Measurements from ENCODE around the gene MIOS. TPM values are rescaled to one million over a fixed set of nuclear protein-coding genes. Genes with fewer than 3 reads are reported as not detected.

MIOS gene
- total and polyA plus RNA-seq, 2 of the 4 experiments (the other 2 are of a cell fraction), result 10.6 to 32.4 TPM

DNA sequence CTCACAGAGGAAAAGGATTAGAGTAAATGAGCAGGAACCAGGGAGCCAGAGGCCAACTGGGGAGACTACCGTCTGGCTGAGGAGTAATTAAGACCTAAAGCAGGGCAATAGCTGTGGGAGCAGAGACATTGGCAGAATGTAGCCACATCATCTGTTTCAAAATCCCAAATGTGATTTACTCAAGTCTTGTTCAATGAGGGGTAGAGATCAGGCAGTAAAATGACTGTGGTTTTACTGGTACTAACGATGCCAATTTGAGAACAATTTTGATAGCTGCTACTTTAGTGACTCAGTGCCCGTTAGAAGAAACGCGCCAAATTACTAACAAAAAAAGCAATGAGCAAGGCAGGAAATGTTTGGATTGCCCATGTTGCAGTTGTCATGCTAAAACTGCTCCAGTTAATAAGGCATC lies 12.7 kb upstream of the MIOS start:
- Histone ChIP-seq H3K27ac (ENCODE audit: insufficient read depth, low read length) (no peak overlapping the region), H2BK120ac (ENCODE audit: low read depth, low read length) (no peak overlapping the region), H4K91ac (ENCODE audit: insufficient read depth, low read depth, low read length) (no peak overlapping the region), H3K9ac (ENCODE audit: low read depth, low read length) (no peak overlapping the region), H2BK15ac (ENCODE audit: low read depth, low read length) (no peak overlapping the region), H3K27me3 (ENCODE audit: control insufficient read depth, insufficient read depth, low read length) (no peaks in the 10 kb centered on the region), H4K5ac (ENCODE audit: low read depth, low read length) (no peak overlapping the region), H3K4me2 (ENCODE audit: low read depth, low read length) (no peak overlapping the region), H3K9me1 (ENCODE audit: insufficient read depth, low read length) (no peaks in the 10 kb centered on the region), H2AK9ac (replicated peaks; ENCODE audit: low read depth, low read length, poor library complexity) (no peak overlapping the region), H2AFZ (replicated peaks; ENCODE audit: low read length, poor library complexity) (no peak overlapping the region), H3K23ac (ENCODE audit: low read depth, low read length) (no peak overlapping the region), H4K8ac (ENCODE audit: low read depth in 2 of 2, low read length in 2 of 2) (no peak overlapping the region), H3K4me1 (ENCODE audit: control insufficient read depth, insufficient read depth, low read length) (no peaks in the 10 kb centered on the region), H3K56ac (ENCODE audit: extremely low read depth, insufficient read depth, low read length) (no peak overlapping the region), H2BK5ac (ENCODE audit: low read depth, low read length, poor library complexity, severe bottlenecking) (no peak overlapping the region), H3K4ac (ENCODE audit: low read depth, low read length) (no peak overlapping the region), H3K79me1 (ENCODE audit: low read depth in 1 of 2, low read length in 2 of 2) (no peaks in the 10 kb centered on the region), H4K20me1 (ENCODE audit: insufficient read depth, low read length) (no peaks in the 10 kb centered on the region), H3K4me3 (ENCODE audit: insufficient read depth, low read depth, low read length) (no peak overlapping the region), H3K14ac (replicated peaks; ENCODE audit: low read depth, low read length) (no peak overlapping the region), H2AK5ac (ENCODE audit: low read depth, low read length) (no peak overlapping the region), H2BK20ac (ENCODE audit: low read depth, low read length) (no peak overlapping the region), H3K18ac (ENCODE audit: low read depth, low read length) (no peak overlapping the region), H3K9me3 (ENCODE audit: control insufficient read depth, insufficient read depth, low read length) (no peaks in the 10 kb centered on the region), H3K36me3 (ENCODE audit: control insufficient read depth, insufficient read depth, low read length) (no peaks in the 10 kb centered on the region)
- TF ChIP-seq CEBPB (IDR thresholded peaks at IDR 0.05; ENCODE audit: low read depth, low read length) (no peak), CHD1 (IDR thresholded peaks at IDR 0.05; ENCODE audit: low read depth, low read length) (no peak), RCOR1 (IDR thresholded peaks at IDR 0.05; ENCODE audit: insufficient replicate concordance, low read length) (no peak), SMC3 (IDR thresholded peaks at IDR 0.05; ENCODE audit: low read depth, low read length) (no peak)
- TF ChIP-seq, protein P1, sequence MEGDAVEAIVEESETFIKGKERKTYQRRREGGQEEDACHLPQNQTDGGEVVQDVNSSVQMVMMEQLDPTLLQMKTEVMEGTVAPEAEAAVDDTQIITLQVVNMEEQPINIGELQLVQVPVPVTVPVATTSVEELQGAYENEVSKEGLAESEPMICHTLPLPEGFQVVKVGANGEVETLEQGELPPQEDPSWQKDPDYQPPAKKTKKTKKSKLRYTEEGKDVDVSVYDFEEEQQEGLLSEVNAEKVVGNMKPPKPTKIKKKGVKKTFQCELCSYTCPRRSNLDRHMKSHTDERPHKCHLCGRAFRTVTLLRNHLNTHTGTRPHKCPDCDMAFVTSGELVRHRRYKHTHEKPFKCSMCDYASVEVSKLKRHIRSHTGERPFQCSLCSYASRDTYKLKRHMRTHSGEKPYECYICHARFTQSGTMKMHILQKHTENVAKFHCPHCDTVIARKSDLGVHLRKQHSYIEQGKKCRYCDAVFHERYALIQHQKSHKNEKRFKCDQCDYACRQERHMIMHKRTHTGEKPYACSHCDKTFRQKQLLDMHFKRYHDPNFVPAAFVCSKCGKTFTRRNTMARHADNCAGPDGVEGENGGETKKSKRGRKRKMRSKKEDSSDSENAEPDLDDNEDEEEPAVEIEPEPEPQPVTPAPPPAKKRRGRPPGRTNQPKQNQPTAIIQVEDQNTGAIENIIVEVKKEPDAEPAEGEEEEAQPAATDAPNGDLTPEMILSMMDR (conservative IDR thresholded peaks at IDR 0.05; ENCODE audit: low read depth, low read length), result no peak
- dilution Hi-C loops (cut with HindIII; ENCODE audit: low sequenced_read_pairs, unreplicated experiment), result no loop called here
- DNase-seq, result no peak
- POLR2A ChIA-PET (ENCODE audit: unreplicated experiment), result no interaction called here
- no peak for ATAC-seq (ENCODE audit: low read depth)
- in situ Hi-C loops (cut with MboI; ENCODE audit: low sequenced_read_pairs), result no loop called here
- BruUV-seq (replicated peaks), result no TSS peak
- CTCF ChIA-PET, result no interaction called here
- no CpG with 5 or more reads among the region's 5 CpGs for WGBS, 2 experiments (ENCODE audit: extremely low coverage in 2 of 2, insufficient read length in 1 of 2)
- intact Hi-C loops (cut with micrococcal nuclease), result no loop called here
